ENCODE data around the gene FBXO2. TPM values are rescaled to one million over a fixed set of nuclear protein-coding genes. Genes with fewer than 3 reads are reported as not detected.

The FBXO2 gene
- total and polyA plus RNA-seq, 10 donors = 2.1 to 6.7 (median 4.6) TPM

DNA sequence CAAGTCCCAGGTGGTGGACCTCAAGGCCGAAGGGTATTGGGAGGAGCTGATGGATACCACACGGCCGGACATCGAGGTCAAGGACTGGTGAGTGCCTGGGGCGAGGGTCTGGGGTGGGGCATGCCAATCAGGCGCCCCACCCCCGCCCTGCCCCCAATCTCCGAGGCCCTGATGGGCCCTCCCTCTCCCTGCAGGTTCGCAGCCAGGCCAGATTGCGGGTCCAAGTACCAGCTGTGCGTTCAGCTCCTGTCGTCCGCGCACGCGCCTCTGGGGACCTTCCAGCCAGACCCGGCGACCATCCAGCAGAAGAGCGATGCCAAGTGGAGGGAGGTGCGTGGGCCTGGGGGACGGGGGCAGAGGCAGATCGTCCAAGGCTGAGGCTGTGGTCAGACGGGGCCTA lies 4.3 kb upstream of the FBXO2 start:
- Histone ChIP-seq H3K9me3 (no peaks in the 10 kb centered on the region), H3K4me1 (peaks cover 8 to 39% (median 28%) of the 10 kb centered on the region in 6 donors), H3K27ac (no peak overlapping the region), H3K4me3 (no peak overlapping the region), H3K27me3 (replicated peaks in 1 of 7) (peaks cover 0 to 20% (median 0%) of the 10 kb centered on the region in 7 donors), H3K36me3 (peaks cover 0 to 60% (median 8%) of the 10 kb centered on the region in 6 donors)
- DNase-seq = peak; percentile 68
- TF ChIP-seq CTCF (IDR thresholded peaks at IDR 0.05 in 8 of 11, conservative IDR thresholded peaks at IDR 0.05 in 3 of 11) = no peak
- no peak for TF ChIP-seq POLR2AphosphoS5 (IDR thresholded peaks at IDR 0.05)
- no peak for TF ChIP-seq POLR2A (IDR thresholded peaks at IDR 0.05)
- intact Hi-C loops (cut with DNase I; ENCODE audit: low total_unique reads) = no loop called here
- 88 to 94% (median 92%) methylated on average over 13 to 23 of the region's 23 CpGs for WGBS, 5 donors

GRCh38 chr1:11657654-11658053 lies 3.4 kb upstream of the FBXO2 start:
- no peak for DNase-seq
- TF ChIP-seq POLR2A (IDR thresholded peaks at IDR 0.05) (no peak), POLR2AphosphoS5 (IDR thresholded peaks at IDR 0.05) (no peak), CTCF (IDR thresholded peaks at IDR 0.05 in 8 of 11, conservative IDR thresholded peaks at IDR 0.05 in 3 of 11) (no peak)
- WGBS, 5 donors = 78 to 89% (median 85%) methylated on average over 6 of the region's 6 CpGs
- peaks cover 0 to 21% (median 0%) of the 10 kb centered on the region in 7 donors for H3K27me3 ChIP-seq (replicated peaks in 1 of 7)
- H3K27ac ChIP-seq = no peak overlapping the region
- no peaks in the 10 kb centered on the region for H3K9me3 ChIP-seq
- intact Hi-C loops (cut with DNase I; ENCODE audit: low total_unique reads) = no loop called here
- H3K4me3 ChIP-seq = no peak overlapping the region
- peaks cover 0 to 60% (median 8%) of the 10 kb centered on the region in 6 donors for H3K36me3 ChIP-seq
- H3K4me1 ChIP-seq = peaks cover 8 to 33% (median 23%) of the 10 kb centered on the region in 6 donors

GRCh38 chr1:11654939-11655808 lies 945 bp upstream of the FBXO2 start:
- Histone ChIP-seq H3K9me3 (no peaks in the 10 kb centered on the region), H3K4me3 (peak overlapping the region; percentile 45 to 87 (median 56)), H3K4me1 (peaks cover 11 to 45% (median 35%) of the 10 kb centered on the region in 6 donors), H3K36me3 (peaks cover 0 to 42% (median 8%) of the 10 kb centered on the region in 6 donors), H3K27me3 (replicated peaks in 1 of 7) (peaks cover 0 to 30% (median 2%) of the 10 kb centered on the region in 7 donors), H3K27ac (peak overlapping the region in 5 of 8 donors; percentile 33 to 80 (median 66))
- DNase-seq = no peak
- TF ChIP-seq CTCF (IDR thresholded peaks at IDR 0.05 in 8 of 11, conservative IDR thresholded peaks at IDR 0.05 in 3 of 11) (no peak), POLR2A (IDR thresholded peaks at IDR 0.05) (no peak), POLR2AphosphoS5 (IDR thresholded peaks at IDR 0.05) (no peak)
- 9 to 42% (median 12%) methylated on average over 10 to 45 of the region's 45 CpGs for WGBS, 5 donors
- intact Hi-C loops (cut with DNase I; ENCODE audit: low total_unique reads) = loop anchor here (5.0 kb wide), 1 partner anchor 67 kb away; no protein-coding TSS in a partner anchor

GRCh38 chr1:11653861-11654136 lies 430 bp downstream of the FBXO2 start:
- peak; percentile 80 for DNase-seq
- TF ChIP-seq POLR2A (IDR thresholded peaks at IDR 0.05) (no peak), CTCF (IDR thresholded peaks at IDR 0.05 in 8 of 11, conservative IDR thresholded peaks at IDR 0.05 in 3 of 11) (no peak), POLR2AphosphoS5 (IDR thresholded peaks at IDR 0.05) (no peak)
- H3K9me3 ChIP-seq = no peaks in the 10 kb centered on the region
- H3K4me1 ChIP-seq = peaks cover 11 to 59% (median 49%) of the 10 kb centered on the region in 6 donors
- intact Hi-C loops (cut with DNase I; ENCODE audit: low total_unique reads) = loop anchor here (5.0 kb wide), 1 partner anchor 69 kb away; no protein-coding TSS in a partner anchor
- peaks cover 0 to 44% (median 12%) of the 10 kb centered on the region in 7 donors for H3K27me3 ChIP-seq (replicated peaks in 1 of 7)
- H3K4me3 ChIP-seq = peak overlapping the region in 7 of 8 donors; percentile 45 to 87 (median 57)
- peaks cover 0 to 28% (median 6%) of the 10 kb centered on the region in 6 donors for H3K36me3 ChIP-seq
- peak overlapping the region in 5 of 8 donors; percentile 51 to 80 (median 66) for H3K27ac ChIP-seq
- WGBS, 5 donors = 68 to 81% (median 75%) methylated on average over 4 to 7 of the region's 7 CpGs
